ENCODE measurements around the gene OR13C8. TPM values are rescaled to one million over a fixed set of nuclear protein-coding genes. Genes with fewer than 3 reads are reported as not detected.

Gene OR13C8
- total RNA-seq, 4 donors from 2014 or later = not detected

GRCh38 chr9:104553261-104553660 is 15.7 kb upstream of the OR13C8 start:
- intact Hi-C loops (cut with DNase I) = no loop called here
- Histone ChIP-seq H3K4me1 (no peaks in the 10 kb centered on the region), H3K4me3 (replicated peaks in 1 of 3) (no peak overlapping the region), H3K36me3 (no peaks in the 10 kb centered on the region), H3K9me3 (no peaks in the 10 kb centered on the region), H3K27ac (no peak overlapping the region), H3K27me3 (no peaks in the 10 kb centered on the region)
- DNase-seq = no peak
- TF ChIP-seq POLR2A (IDR thresholded peaks at IDR 0.05) = no peak
- no peak for TF ChIP-seq CTCF (IDR thresholded peaks at IDR 0.05)
- WGBS, 2 donors = 43 to 49% methylated on average over 1 of the region's 1 CpG

GRCh38 chr9:104555521-104555920 is 13.4 kb upstream of the OR13C8 start:
- intact Hi-C loops (cut with DNase I) = no loop called here
- Histone ChIP-seq H3K27me3 (no peaks in the 10 kb centered on the region), H3K27ac (no peak overlapping the region), H3K9me3 (no peaks in the 10 kb centered on the region), H3K36me3 (no peaks in the 10 kb centered on the region), H3K4me3 (replicated peaks in 1 of 3) (no peak overlapping the region), H3K4me1 (no peaks in the 10 kb centered on the region)
- 93 to 95% methylated on average over 1 of the region's 1 CpG for WGBS, 2 donors
- DNase-seq = no peak
- TF ChIP-seq POLR2A (IDR thresholded peaks at IDR 0.05) (no peak), CTCF (IDR thresholded peaks at IDR 0.05) (no peak)

GRCh38 chr9:104556830-104557634 is 11.9 kb upstream of the OR13C8 start:
- no peak overlapping the region for H3K4me3 ChIP-seq (replicated peaks in 1 of 3)
- intact Hi-C loops (cut with DNase I) = no loop called here
- no peak for TF ChIP-seq POLR2A (IDR thresholded peaks at IDR 0.05)
- no peak for TF ChIP-seq CTCF (IDR thresholded peaks at IDR 0.05)
- no peak overlapping the region for H3K27ac ChIP-seq
- no peaks in the 10 kb centered on the region for H3K4me1 ChIP-seq
- DNase-seq = no peak
- no peaks in the 10 kb centered on the region for H3K27me3 ChIP-seq
- WGBS, 2 donors = 80 to 94% methylated on average over 8 of the region's 8 CpGs
- no peaks in the 10 kb centered on the region for H3K36me3 ChIP-seq
- H3K9me3 ChIP-seq = no peaks in the 10 kb centered on the region

- WGBS, 2 donors = 40% methylated on average over 1 of the region's 1 CpG
- Histone ChIP-seq H3K9me3 (no peaks in the 10 kb centered on the region), H3K4me3 (replicated peaks in 1 of 3) (no peak overlapping the region), H3K27ac (no peak overlapping the region), H3K4me1 (no peaks in the 10 kb centered on the region), H3K27me3 (no peaks in the 10 kb centered on the region), H3K36me3 (no peaks in the 10 kb centered on the region)
- TF ChIP-seq CTCF (IDR thresholded peaks at IDR 0.05) (no peak), POLR2A (IDR thresholded peaks at IDR 0.05) (no peak)
- DNase-seq = no peak
- intact Hi-C loops (cut with DNase I) = no loop called here
These were observed 4.6 kb upstream of the OR13C8 start for GRCh38 chr9:104564358-104564757.

GRCh38 chr9:104572612-104573011 is 3.6 kb downstream of the OR13C8 start:
- Histone ChIP-seq H3K27ac (no peak overlapping the region), H3K4me3 (replicated peaks in 1 of 3) (no peak overlapping the region), H3K27me3 (no peaks in the 10 kb centered on the region), H3K9me3 (no peaks in the 10 kb centered on the region), H3K4me1 (no peaks in the 10 kb centered on the region), H3K36me3 (no peaks in the 10 kb centered on the region)
- TF ChIP-seq CTCF (IDR thresholded peaks at IDR 0.05) = no peak
- TF ChIP-seq POLR2A (IDR thresholded peaks at IDR 0.05) = no peak
- intact Hi-C loops (cut with DNase I) = no loop called here
- no peak for DNase-seq
- WGBS, 2 donors = 61 to 76% methylated on average over 1 of the region's 1 CpG
